H4 (cell line): Measurements from ENCODE around the gene HAUS8. TPM values are rescaled to one million over a fixed set of nuclear protein-coding genes. Genes with fewer than 3 reads are reported as not detected.
"Not testable (repeated sequence)": the region's sequence is repeated elsewhere in the genome, so short reads cannot be mapped to it uniquely, and the experiment has no call there.

Source experiments
- DNase-seq: peaks from one replicate; pipeline ENCODE4 v3.0.0-alpha.2; 2015; ENCODE audit warnings: low spot score
- total RNA-seq: library from RNA; depleted of rRNA; stranded (reverse); fragments of >200 nt; shearing (Covaris generic); gene quantifications from 2 replicates; pipeline ENCODE4 v1.2.3, GENCODE V29; 2014

Gene HAUS8
- total RNA-seq, 1 experiment from 2014 or later = 22.8 TPM

GRCh38 chr19:17035842-17036424 is 39.3 kb downstream of the HAUS8 start:
- no peak for DNase-seq

GRCh38 chr19:17031741-17032140 is 43.5 kb downstream of the HAUS8 start:
- DNase-seq = no peak

DNA sequence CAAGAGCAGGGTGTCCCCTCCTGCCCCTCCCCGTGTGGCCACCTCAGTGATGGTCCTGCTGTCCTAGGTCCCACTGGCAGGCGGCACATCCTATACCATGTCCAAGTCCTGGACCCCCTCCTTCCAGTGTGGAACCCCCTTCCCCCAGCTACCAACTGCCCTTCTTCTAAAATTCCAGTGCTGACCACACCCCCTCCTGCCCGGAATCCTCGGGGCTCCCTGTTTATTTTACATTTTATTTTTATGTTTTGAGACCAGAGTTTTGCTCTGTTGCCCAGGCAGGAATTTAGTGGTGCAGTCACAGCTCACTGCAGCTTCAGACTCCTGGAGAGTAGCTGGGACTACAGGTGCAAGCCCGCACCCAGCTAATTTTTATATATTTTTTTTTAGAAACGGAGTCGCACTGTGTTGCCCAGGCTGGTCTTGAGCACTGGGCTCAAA is 47.7 kb downstream of the HAUS8 start:
- no peak for DNase-seq

GRCh38 chr19:17026706-17027534 is 48.3 kb downstream of the HAUS8 start, which contains the start of gene CPAMD8:
CPAMD8 (minus strand) TSS chr19:17026810; CDS start chr19:17026642, 168 bp downstream.
- no peak for DNase-seq

- no peak for DNase-seq
Measured at GRCh38 chr19:17025991-17026658, 49.1 kb downstream of the HAUS8 start.

GRCh38 chr19:17025361-17025760 is 49.9 kb downstream of the HAUS8 start:
- DNase-seq = no peak

DNA sequence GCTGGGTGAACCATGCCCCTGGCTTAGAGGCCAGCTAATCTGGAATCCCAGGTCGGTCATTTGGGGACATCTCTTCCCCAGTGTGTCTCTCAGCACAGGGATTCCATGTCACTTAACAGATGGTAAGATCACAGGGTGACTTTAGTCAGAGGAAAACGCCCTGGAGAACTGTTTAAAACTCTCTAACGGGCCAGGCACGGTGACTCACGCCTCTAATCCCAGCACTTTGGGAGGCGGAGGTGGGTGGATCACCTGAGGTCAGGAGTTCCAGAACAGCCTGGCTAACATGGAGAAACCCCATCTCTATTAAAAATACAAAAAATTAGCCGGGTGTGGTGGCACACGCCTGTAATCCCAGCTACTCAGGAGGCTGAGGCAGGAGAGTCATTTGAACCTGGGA is 50.3 kb downstream of the HAUS8 start:
- not testable (repeated sequence) for DNase-seq

- DNase-seq = no peak
Measured at GRCh38 chr19:17023805-17024204, 51.4 kb downstream of the HAUS8 start.

DNA sequence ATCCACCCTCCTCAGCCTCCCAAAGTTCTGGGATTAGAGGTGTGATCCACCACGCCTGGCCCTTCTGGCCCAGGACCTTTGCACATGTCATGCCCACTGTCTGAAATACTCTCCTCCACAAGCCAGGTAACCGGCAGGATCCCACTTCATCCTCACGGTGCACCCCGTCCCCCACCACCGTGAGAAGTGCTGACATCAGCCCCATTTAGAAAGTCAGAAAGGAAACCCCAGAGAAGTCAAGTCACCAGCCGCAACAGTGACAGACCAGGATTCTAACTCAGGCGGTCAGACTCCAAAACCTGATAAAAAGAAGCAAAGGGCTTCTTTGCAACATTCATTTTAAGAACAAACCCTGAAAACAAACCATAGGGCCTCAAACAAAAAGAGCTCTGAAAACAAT is 52.5 kb downstream of the HAUS8 start:
- DNase-seq = no peak

GRCh38 chr19:17021793-17022590 is 53.3 kb downstream of the HAUS8 start:
- DNase-seq = no peak

DNA sequence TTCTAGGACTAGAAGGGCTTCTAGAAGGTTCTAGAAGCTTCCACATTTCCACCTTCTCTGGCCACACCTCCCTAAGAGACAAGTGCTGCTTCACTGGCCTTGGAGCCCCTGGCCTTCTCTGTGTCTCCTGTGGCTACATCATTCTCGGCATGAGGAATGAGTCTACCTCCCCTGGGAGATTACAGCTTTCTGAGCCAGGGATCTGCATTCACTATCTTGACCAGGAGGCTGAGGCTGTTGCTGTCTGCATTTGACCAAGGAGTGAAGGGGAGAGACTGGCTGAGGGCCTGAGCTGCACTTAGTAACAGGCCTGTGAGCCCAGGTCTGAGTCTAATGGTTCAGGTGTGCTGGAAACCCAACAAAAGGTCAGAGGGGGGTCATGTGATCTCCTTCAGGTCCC is 53.9 kb downstream of the HAUS8 start:
- no peak for DNase-seq

DNA sequence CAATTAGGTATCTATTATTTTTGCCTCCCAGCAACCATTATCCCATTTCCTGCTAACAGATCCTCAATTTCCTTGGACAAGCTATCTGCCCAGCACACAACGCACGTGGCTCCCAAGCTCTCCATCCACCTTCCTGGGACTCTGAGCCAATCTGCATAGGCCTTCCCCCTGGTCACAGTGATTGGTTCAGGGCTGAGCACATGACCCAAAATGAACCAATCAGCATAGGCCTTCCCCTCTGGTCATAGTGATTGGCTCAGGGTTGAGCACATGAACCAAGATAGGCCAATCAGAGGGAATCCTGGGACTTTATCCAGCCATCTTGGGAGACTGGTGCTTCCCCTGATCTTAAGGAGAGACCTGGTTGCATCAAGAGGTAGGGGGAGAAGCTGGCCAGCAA is 54.4 kb downstream of the HAUS8 start:
- DNase-seq = no peak

DNA sequence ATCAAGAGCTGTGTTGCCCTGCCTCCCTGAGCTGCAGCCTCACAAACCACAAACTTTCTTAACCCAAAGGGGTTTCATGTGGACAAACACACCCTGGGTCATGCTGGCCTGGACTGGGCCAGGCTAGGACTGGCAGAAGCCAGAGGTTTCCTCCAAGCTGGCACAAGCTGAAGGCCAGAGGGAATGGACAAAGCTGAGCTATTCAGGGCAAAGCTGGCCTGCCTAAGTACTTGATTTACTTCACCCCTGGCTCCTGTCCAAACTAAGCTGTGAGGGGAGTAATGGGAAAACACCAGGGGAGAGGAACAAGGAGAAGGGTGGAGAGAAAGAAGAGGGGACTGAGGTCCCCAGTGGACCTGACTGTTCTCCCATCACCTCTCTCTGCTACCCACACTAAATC is 54.9 kb downstream of the HAUS8 start:
- no peak for DNase-seq

GRCh38 chr19:17014212-17014861 is 60.9 kb downstream of the HAUS8 start:
- DNase-seq = not testable (repeated sequence)

- DNase-seq = no peak
Measured at GRCh38 chr19:17011485-17011884, 63.8 kb downstream of the HAUS8 start.

DNA sequence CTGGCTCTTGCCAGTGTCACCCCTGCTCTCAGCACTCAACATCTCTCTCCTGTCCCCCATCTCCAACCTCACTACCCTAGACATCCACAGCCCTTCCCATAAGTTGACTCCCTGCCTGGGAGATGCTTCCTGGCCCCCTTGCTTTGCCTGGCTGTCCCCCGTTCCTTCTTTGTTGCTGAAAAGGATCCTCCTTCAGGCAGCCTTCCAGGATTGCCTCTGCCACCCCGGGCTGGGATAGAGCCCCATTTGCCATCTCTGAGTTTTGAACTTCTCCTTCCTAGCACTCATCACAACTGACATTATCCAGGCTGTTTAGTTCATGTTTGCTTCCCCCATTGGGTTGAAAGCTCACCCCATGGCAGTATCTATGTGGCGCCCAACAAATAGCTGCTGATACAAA is 68.7 kb downstream of the HAUS8 start:
- DNase-seq = no peak

GRCh38 chr19:17005000-17005399 is 70.3 kb downstream of the HAUS8 start:
- no peak for DNase-seq

DNA sequence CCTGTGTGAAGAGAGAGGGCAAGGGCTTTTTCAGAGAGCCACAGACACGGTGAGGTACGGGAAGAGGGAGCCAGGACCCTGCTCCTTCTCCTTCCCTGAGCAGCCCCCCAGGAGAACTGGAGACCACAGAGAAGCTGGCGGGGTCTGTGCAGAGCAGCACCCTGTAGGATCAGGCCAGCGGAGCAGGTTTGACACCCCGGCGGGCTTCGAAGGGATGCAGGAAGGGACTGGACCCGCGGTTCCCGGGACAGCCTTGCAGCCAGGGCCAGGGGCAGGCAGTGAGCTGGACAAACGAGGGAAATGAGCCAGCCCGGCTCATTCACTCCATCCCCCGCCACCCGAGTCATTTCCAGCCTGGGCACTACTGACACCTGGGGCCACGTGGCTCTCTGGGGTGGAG is 70.9 kb downstream of the HAUS8 start:
- no peak for DNase-seq

- DNase-seq = no peak
Measured at GRCh38 chr19:17002455-17002854, 72.8 kb downstream of the HAUS8 start.

DNA sequence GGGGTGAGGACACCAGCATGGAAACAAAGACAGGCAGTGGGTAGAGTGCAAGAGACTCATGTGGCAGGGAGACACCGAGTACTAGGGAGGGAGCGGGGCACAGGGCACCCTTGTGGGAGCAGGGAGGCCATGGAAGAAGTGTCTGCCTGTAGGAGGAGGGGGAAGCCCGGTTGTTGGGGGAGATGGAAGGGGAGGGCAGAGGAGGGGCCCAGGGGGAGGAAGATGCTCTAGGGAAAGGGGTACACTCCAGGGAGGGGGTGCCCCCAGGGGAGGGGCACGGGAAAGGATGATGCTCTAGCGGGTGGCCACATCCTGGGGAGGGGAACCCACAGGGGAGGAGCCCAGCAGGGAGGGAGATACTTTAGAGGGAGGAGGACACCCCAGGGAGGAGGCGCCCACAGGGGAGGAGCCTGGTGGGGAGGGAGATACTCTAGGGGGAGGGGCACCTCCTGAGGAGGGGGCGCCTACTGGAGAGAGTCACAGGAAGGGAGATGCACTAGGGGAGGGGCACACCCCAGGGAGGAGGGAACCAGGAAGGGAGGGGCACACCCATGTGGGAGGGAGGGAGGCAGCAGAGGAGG is 73.6 kb downstream of the HAUS8 start:
- no peak for DNase-seq
